ENCODE data around the gene SMARCAL1. TPM values are rescaled to one million over a fixed set of nuclear protein-coding genes. Genes with fewer than 3 reads are reported as not detected.

The SMARCAL1 gene
- total RNA-seq, 1 experiment from 2014 or later = 20.9 TPM

- TF ChIP-seq ZNF532 (CRISPR knock-in tag; IDR thresholded peaks at IDR 0.05; ENCODE audit: borderline replicate concordance) = no peak
- 0 out of 2 replicates have a peak, but pooled peaks have one; percentile 71 for TF ChIP-seq PRRX2 (CRISPR knock-in tag; IDR thresholded peaks at IDR 0.05)
- TF ChIP-seq OVOL2 (CRISPR knock-in tag; IDR thresholded peaks at IDR 0.05; ENCODE audit: borderline replicate concordance) = no peak
- TF ChIP-seq ETV6 (CRISPR knock-in tag; IDR thresholded peaks at IDR 0.05) = no peak
- no peak for TF ChIP-seq CBFB (CRISPR knock-in tag; IDR thresholded peaks at IDR 0.05; ENCODE audit: low read depth)
- no peak for TF ChIP-seq HMGA2 (CRISPR knock-in tag; IDR thresholded peaks at IDR 0.05)
- no peak for TF ChIP-seq FOXP1 (CRISPR knock-in tag; IDR thresholded peaks at IDR 0.05; ENCODE audit: borderline replicate concordance)
- 0 out of 2 replicates have a peak, but pooled peaks have one; percentile 28 for TF ChIP-seq CREB1 (CRISPR knock-in tag; IDR thresholded peaks at IDR 0.05)
- TF ChIP-seq SP1 (CRISPR knock-in tag; conservative IDR thresholded peaks at IDR 0.05) = no peak
- TF ChIP-seq USF2 (CRISPR knock-in tag; IDR thresholded peaks at IDR 0.05) = no peak
- TF ChIP-seq KAT7 (CRISPR knock-in tag; IDR thresholded peaks at IDR 0.05; ENCODE audit: borderline replicate concordance) = no peak
These were observed 95.2 kb downstream of the SMARCAL1 start (continued) for GRCh38 chr2:216507220-216508160.

- H3K27ac Mint-ChIP-seq = no peak overlapping the region
- no peak overlapping the region for H3K4me3 Mint-ChIP-seq
- no peaks in the 10 kb centered on the region for H3K9me3 Mint-ChIP-seq
- ChIA-PET POLR2A (interaction anchor here (1.1 to 1.4 kb wide), 3 partner anchors 11 to 157 kb away, joined by 3 to 5 read pairs (median 3); no protein-coding TSS in a partner anchor), CTCF (no interaction called here)
- H3K27me3 Mint-ChIP-seq (ENCODE audit: low read depth) = no peaks in the 10 kb centered on the region
- 0 out of 2 replicates have a peak, but pooled peaks cover 4% of the 10 kb centered on the region for H3K4me1 Mint-ChIP-seq
- ATAC-seq = 0 out of 2 replicates have a peak, but pooled peaks have one; percentile 1
- peaks cover 39% of the 10 kb centered on the region for H3K36me3 Mint-ChIP-seq
- no peak for DNase-seq (ENCODE audit: low spot score)
- TF ChIP-seq ZNF671 (CRISPR knock-in tag; IDR thresholded peaks at IDR 0.05) (peak; percentile 19; the same call in 1 of the 2 replicates), ZNF396 (CRISPR knock-in tag; IDR thresholded peaks at IDR 0.05; ENCODE audit: borderline replicate concordance) (no peak), SMAD4 (CRISPR knock-in tag; IDR thresholded peaks at IDR 0.05) (no peak), MYBL2 (CRISPR knock-in tag; IDR thresholded peaks at IDR 0.05) (no peak), E2F4 (CRISPR knock-in tag; IDR thresholded peaks at IDR 0.05; ENCODE audit: borderline replicate concordance, low read depth) (no peak)
These were observed 95.9 kb downstream of the SMARCAL1 start for GRCh38 chr2:216508229-216508628.
